AG04450 (cell line): ENCODE data around the gene LZIC. TPM values are rescaled to one million over a fixed set of nuclear protein-coding genes. Genes with fewer than 3 reads are reported as not detected.

ENCODE experiments used
- CTCF ChIA-PET: fragments of 300-600, 350-600 bp; formaldehyde crosslinking; extraction: SDS; loops from one replicate; lab custom pipeline; 2022; ENCODE audit warnings: antibody characterized with exemption, inconsistent platforms; lab: Charles Lee
- POLR2A ChIA-PET: fragments of 350-600 bp; formaldehyde crosslinking; extraction: SDS; loops from one replicate; lab custom pipeline; 2021; ENCODE audit warnings: antibody characterized with exemption, inconsistent platforms; lab: Yijun Ruan, JAX
- DNase-seq: peaks from one replicate; pipeline ENCODE4 v3.0.0-alpha.2; 2011; ENCODE audit warnings: low read depth, low spot score
- H3K27ac ChIP-seq: one replicate; pipeline ENCODE4 v1.5.1; 2012; ENCODE audit warnings: low read depth, low read length, control low read depth
- H3K27me3 ChIP-seq: one replicate; pipeline ENCODE4 v1.6.0; 2012; ENCODE audit warnings: low read length; ENCODE audit not compliant: control insufficient read depth, insufficient read depth
- H3K4me3 ChIP-seq: 2 replicates; pipeline ENCODE4 v1.5.1; 2011; ENCODE audit warnings: mild to moderate bottlenecking, low read depth, low read length, control low read depth
- H3K9me3 ChIP-seq: 2 replicates; pipeline ENCODE4 v1.5.1; 2012; ENCODE audit warnings: low read length; ENCODE audit not compliant: control insufficient read depth, insufficient read depth
- polyA plus RNA-seq: library from polyadenylated mRNA; depleted of rRNA; stranded (reverse); fragments of >200 nt; gene quantifications from 2 replicates; pipeline ENCODE4 v1.2.3, GENCODE V29; 2011
- TF ChIP-seq, protein P1 (sequence below): IDR thresholded peaks from 2 replicates; pipeline ENCODE4 v1.5.1; 2011; ENCODE audit warnings: low read depth, low read length, control low read depth, inconsistent platforms

Gene LZIC
- polyA plus RNA-seq, 1 experiment = 29.7 TPM

DNA sequence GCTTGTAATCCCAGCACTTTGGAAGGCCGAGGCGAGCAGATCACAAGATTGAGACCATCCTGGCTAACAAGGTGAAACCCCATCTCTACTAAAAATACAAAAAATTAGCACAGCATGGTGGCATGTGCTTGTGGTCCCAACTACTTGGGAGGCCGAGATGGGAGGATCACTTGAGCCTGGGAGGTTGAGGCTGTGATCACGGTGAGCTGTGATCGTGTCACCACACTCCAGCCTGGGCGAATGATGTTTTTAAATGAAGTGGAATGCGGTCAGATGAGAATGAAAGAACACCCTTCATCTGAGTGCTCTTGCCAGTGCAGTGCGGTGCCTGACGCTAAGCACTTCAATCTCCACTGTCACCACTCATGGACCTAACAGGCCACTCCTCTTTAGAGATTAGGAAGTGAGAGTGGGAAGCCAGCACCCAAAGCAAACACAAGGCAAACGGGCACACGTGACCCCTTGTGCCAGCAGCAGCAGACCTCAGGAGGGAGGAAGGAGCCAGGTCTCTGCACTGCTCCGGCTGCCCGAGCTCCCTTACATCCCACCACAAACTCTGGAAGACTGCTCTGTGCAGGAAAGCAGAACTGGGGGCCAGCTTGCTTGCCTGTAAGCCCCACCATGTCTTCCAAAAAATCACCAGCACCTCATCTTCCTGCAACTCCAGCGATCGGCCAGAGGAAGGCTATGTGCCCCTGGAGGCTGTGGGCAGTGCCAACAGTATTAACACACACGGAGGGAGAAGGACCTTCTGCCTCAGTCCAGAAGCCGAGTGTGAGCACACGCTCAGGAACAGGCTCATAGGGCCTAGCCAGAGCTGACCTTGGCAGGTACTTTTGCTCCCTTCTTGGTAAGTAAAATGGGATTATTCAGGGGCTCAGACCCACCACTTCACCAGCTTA is 42.8 kb downstream of the LZIC start:
- TF ChIP-seq, protein P1, sequence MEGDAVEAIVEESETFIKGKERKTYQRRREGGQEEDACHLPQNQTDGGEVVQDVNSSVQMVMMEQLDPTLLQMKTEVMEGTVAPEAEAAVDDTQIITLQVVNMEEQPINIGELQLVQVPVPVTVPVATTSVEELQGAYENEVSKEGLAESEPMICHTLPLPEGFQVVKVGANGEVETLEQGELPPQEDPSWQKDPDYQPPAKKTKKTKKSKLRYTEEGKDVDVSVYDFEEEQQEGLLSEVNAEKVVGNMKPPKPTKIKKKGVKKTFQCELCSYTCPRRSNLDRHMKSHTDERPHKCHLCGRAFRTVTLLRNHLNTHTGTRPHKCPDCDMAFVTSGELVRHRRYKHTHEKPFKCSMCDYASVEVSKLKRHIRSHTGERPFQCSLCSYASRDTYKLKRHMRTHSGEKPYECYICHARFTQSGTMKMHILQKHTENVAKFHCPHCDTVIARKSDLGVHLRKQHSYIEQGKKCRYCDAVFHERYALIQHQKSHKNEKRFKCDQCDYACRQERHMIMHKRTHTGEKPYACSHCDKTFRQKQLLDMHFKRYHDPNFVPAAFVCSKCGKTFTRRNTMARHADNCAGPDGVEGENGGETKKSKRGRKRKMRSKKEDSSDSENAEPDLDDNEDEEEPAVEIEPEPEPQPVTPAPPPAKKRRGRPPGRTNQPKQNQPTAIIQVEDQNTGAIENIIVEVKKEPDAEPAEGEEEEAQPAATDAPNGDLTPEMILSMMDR = no peak
- no peak for DNase-seq
- CTCF ChIA-PET = no interaction called here
- POLR2A ChIA-PET = no interaction called here
- Histone ChIP-seq H3K4me3 (no peak overlapping the region), H3K27me3 (no peaks in the 10 kb centered on the region), H3K9me3 (no peaks in the 10 kb centered on the region), H3K27ac (no peak overlapping the region)

DNA sequence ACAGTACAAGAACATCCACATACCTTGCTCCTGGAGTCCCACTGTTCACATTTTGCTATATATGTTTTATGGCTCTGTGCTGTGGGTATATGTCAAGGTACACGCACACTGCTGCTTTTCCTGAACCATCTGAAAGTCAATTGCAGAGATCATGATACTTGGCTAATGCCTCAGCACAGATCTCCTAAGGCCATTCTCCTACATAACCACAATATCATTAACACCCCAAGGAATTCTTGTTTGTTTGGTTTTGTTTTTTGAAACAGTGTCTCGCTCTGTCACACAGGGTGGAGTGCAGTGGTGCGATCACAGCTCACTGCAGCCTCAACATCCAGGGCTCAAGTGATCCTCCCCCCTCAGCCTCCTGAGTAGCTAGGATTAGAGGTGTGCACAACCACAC is 49.1 kb downstream of the LZIC start:
- peak overlapping the region; percentile 31 for H3K27ac ChIP-seq
- TF ChIP-seq, protein P1 = no peak
- POLR2A ChIA-PET = no interaction called here
- no peaks in the 10 kb centered on the region for H3K9me3 ChIP-seq
- no peaks in the 10 kb centered on the region for H3K27me3 ChIP-seq
- CTCF ChIA-PET = interaction anchor here (0.6 to 0.8 kb wide), 2 partner anchors 20 to 316 kb away, joined by 3 read pairs; no protein-coding TSS in a partner anchor
- DNase-seq = no peak
- H3K4me3 ChIP-seq = no peak overlapping the region

DNA sequence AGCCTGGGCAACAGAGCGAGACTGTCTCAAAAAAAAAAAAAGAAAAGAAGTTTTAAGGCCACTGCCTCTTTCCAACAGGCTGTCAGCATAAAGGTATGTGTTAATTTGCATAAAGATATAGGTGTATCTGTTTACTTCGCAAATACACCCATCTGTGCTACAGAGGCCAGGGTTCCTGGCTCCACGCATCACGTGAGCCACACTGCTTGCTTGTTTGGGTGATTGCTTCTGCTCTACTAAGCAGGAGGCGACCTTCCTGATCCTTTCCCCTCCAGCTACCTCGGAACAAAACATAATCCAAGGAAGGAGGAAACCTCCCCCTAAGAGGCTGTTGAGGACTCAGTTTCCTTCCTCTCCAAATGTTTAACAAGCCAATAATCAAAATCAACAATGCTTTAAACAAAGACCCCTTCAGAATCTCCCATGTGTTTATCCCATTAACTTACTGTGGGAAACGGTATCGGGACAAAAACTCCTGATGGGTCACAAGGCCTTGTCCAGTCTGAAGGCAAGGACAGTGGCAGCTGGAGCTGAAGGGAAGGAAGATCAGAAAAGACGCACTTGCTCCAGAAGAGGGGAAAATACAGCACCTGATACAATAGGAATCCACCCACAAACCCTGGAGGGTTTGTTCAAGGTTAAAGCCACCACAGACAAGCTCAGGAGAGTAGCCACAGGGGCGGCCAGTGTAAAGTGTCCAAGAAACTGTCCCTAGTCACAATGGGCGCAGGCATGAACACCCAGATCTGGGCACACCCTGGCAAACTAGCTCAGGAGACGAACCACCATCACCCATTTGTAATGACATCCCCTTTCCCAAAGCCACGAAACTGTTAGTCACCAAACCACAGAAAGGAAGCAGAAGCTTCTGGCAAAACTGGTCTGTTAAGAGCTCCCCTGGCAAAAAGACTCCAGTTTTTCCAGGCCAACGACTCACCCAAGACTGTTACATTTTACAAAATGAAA is 50.3 kb downstream of the LZIC start:
- DNase-seq = no peak
- ChIA-PET CTCF (interaction anchor here (1.2 to 3.3 kb wide), 3 partner anchors 18 to 317 kb away, joined by 3 to 21 read pairs (median 3); no protein-coding TSS in a partner anchor), POLR2A (interaction anchor here (0.6 kb wide), 1 partner anchor 16 kb away, joined by 5 read pairs; no protein-coding TSS in a partner anchor)
- Histone ChIP-seq H3K27me3 (no peaks in the 10 kb centered on the region), H3K9me3 (no peaks in the 10 kb centered on the region), H3K27ac (peak overlapping the region; percentile 82), H3K4me3 (0 out of 2 replicates have a peak overlapping the region, but pooled peaks have one; percentile 5)
- TF ChIP-seq, protein P1 = no peak

DNA sequence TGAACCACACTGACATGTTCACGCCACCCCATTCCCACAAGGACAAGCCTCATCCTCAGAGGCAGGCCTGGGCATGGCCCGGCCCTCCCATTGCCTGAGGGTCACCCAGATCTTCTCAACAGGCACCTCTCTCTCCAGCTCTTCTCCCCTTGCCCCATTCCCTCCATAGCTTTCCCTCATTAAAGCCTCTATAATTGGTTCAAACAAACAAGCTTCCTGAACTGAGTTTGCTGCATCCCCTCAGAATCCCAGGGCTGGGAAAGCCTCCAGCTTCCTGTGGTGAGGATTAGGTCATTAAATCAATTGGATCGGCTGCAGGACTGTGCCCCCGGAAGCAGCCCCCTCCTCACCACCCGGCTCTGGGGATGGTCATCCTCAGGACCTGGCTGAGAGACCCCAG is 52.0 kb downstream of the LZIC start:
- peak overlapping the region; percentile 97 for H3K27ac ChIP-seq
- TF ChIP-seq, protein P1 = no peak
- POLR2A ChIA-PET = interaction anchor here (0.7 to 1.8 kb wide), 4 partner anchors 14 to 238 kb away, joined by 3 to 7 read pairs (median 4); no protein-coding TSS in a partner anchor

More for the DNA sequence above, 52.0 kb downstream of the LZIC start:
- no peak for DNase-seq
- no peak overlapping the region for H3K4me3 ChIP-seq
- CTCF ChIA-PET = interaction anchor here (0.9 to 3.3 kb wide), 3 partner anchors 16 to 318 kb away, joined by 4 to 21 read pairs (median 4); no protein-coding TSS in a partner anchor
- no peaks in the 10 kb centered on the region for H3K27me3 ChIP-seq
- H3K9me3 ChIP-seq = no peaks in the 10 kb centered on the region
